ENCODE results near the gene MYO1D. TPM values are rescaled to one million over a fixed set of nuclear protein-coding genes. Genes with fewer than 3 reads are reported as not detected.

The MYO1D gene
- total RNA-seq, 2 donors from 2014 or later = 238 to 382 TPM

DNA sequence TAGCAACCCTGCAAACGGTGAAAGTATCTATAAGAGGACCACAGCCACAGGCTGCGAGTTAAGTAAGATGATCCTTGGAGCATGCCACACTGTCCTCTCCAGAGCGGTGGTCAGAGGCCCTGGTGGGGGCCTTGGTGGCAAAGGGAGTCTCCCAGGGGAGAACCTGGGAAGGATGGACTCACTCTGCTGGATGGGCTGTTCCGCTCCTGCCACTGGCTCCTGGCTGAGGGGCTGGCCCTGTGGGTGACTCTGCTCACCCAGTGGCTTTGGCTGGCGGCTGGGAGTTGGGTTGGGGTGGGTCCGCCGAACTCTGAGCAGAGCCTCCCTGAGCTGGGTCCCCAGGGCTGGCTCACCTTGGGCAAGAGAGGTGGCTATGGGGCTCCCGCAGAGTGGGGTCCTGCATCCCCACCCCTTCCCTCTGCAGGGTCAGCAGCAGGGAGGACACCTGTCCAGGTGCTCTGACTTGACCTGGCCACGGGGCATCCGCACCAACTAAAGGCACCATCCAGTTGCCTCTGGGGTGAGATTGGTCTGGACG, 382.9 kb downstream of the MYO1D start:
- Histone ChIP-seq H3K9me3 (no peaks in the 10 kb centered on the region), H3K4me1 (no peaks in the 10 kb centered on the region), H3K27me3 (no peaks in the 10 kb centered on the region), H3K4me3 (no peak overlapping the region), H3K36me3 (no peaks in the 10 kb centered on the region), H3K9ac (ENCODE audit: low read depth in 2 of 2, low read length in 2 of 2) (no peak overlapping the region), H3K27ac (no peak overlapping the region)
- no peak for DNase-seq
- TF ChIP-seq, protein P1, sequence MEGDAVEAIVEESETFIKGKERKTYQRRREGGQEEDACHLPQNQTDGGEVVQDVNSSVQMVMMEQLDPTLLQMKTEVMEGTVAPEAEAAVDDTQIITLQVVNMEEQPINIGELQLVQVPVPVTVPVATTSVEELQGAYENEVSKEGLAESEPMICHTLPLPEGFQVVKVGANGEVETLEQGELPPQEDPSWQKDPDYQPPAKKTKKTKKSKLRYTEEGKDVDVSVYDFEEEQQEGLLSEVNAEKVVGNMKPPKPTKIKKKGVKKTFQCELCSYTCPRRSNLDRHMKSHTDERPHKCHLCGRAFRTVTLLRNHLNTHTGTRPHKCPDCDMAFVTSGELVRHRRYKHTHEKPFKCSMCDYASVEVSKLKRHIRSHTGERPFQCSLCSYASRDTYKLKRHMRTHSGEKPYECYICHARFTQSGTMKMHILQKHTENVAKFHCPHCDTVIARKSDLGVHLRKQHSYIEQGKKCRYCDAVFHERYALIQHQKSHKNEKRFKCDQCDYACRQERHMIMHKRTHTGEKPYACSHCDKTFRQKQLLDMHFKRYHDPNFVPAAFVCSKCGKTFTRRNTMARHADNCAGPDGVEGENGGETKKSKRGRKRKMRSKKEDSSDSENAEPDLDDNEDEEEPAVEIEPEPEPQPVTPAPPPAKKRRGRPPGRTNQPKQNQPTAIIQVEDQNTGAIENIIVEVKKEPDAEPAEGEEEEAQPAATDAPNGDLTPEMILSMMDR (IDR thresholded peaks at IDR 0.05) = no peak
- intact Hi-C loops (cut with DNase I) = no loop called here

DNA sequence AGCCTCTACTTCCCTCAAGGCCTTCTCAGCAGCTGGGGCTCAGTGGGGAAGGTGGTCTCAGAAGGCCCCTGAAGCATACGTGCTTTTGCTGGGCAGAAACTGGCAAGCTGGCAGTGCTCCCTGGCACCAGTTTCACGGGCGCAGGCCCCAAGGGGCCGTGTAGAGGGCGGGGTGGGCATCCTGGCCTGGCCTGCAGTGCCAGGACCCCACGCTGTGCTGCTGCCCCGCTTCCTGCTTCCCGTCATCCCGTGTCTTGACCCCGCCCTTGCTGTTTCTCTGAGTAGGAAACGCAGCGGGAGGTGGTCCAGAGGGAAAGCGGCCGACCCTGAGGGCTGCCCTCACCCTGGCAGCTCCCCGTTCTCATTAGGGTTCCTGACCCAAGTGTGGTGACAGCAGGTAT, 383.4 kb downstream of the MYO1D start:
- no peak for DNase-seq
- Histone ChIP-seq H3K9ac (ENCODE audit: low read depth in 2 of 2, low read length in 2 of 2) (no peak overlapping the region), H3K9me3 (no peaks in the 10 kb centered on the region), H3K4me3 (no peak overlapping the region), H3K27ac (no peak overlapping the region), H3K36me3 (no peaks in the 10 kb centered on the region), H3K4me1 (no peaks in the 10 kb centered on the region), H3K27me3 (no peaks in the 10 kb centered on the region)
- intact Hi-C loops (cut with DNase I) = no loop called here
- TF ChIP-seq, protein P1 (IDR thresholded peaks at IDR 0.05) = no peak

- TF ChIP-seq, protein P1 (IDR thresholded peaks at IDR 0.05) = no peak
- intact Hi-C loops (cut with DNase I) = no loop called here
These were observed 384.2 kb downstream of the MYO1D start for GRCh38 chr17:32492648-32493289.

GRCh38 chr17:32492264-32492589, 384.7 kb downstream of the MYO1D start:
- H3K9ac ChIP-seq (ENCODE audit: low read depth in 2 of 2, low read length in 2 of 2) = no peak overlapping the region
- intact Hi-C loops (cut with DNase I) = no loop called here
- no peaks in the 10 kb centered on the region for H3K4me1 ChIP-seq
- H3K27ac ChIP-seq = no peak overlapping the region
- no peaks in the 10 kb centered on the region for H3K36me3 ChIP-seq
- DNase-seq = no peak
- no peaks in the 10 kb centered on the region for H3K27me3 ChIP-seq
- TF ChIP-seq, protein P1 (IDR thresholded peaks at IDR 0.05) = no peak
- H3K9me3 ChIP-seq = no peaks in the 10 kb centered on the region
- no peak overlapping the region for H3K4me3 ChIP-seq

More at GRCh38 chr17:32492648-32493289, 384.2 kb downstream of the MYO1D start:
- Histone ChIP-seq H3K9me3 (no peaks in the 10 kb centered on the region), H3K4me1 (no peaks in the 10 kb centered on the region), H3K4me3 (no peak overlapping the region), H3K36me3 (no peaks in the 10 kb centered on the region), H3K9ac (ENCODE audit: low read depth in 2 of 2, low read length in 2 of 2) (no peak overlapping the region), H3K27me3 (no peaks in the 10 kb centered on the region), H3K27ac (no peak overlapping the region)
- DNase-seq = no peak

DNA sequence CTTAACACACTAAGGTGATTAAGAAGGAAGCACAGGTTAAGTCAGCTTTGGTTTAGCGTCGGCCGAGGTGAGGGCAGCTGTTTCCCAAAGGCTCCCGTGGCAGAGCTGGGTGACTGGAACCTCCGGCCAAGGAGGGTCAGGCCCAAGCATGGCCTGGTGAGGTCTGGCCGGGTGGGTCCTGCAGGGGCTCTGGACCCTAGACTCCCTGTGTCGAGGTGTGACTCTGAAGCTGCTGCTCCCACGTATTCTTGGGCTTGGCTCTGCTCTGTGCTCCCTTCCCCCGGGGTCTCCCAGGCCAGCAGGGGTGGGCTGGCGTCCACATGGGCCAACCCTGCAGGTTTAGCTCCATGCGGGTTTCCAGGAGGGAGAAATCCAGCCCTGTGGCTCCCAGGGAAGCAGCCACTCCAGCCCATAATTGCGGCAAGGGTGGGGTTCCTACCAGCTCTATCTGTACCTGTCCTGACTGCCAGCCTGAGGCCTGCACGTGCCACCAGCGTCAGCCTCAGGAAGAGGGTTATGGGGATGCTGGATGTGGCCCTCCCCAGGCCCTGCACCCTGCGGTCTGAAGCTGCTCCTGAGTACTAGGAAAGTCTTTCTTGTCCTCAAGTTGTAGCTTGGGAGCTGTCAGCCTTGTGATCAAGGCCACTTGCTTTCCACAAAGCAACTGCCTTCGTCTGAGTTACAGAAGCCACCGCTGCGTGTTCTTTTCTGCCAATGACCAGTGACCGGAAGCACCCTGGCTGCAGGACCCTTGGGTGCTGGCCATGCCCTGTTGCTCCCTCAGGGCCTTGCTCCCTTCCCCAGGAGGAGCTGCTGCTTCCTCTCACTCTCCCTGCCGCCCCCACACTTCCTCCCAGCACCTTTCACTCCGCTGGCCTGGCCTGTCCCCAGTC, 385.3 kb downstream of the MYO1D start:
- intact Hi-C loops (cut with DNase I) = no loop called here
- no peak overlapping the region for H3K9ac ChIP-seq (ENCODE audit: low read depth in 2 of 2, low read length in 2 of 2)
- no peaks in the 10 kb centered on the region for H3K9me3 ChIP-seq
- no peak for DNase-seq
- H3K27me3 ChIP-seq = no peaks in the 10 kb centered on the region
- no peak overlapping the region for H3K27ac ChIP-seq
- no peaks in the 10 kb centered on the region for H3K4me1 ChIP-seq
- no peak overlapping the region for H3K4me3 ChIP-seq
- TF ChIP-seq, protein P1 (IDR thresholded peaks at IDR 0.05) = no peak
- H3K36me3 ChIP-seq = no peaks in the 10 kb centered on the region
